PC-9 (cell line): Measurements from ENCODE around the gene SST.

Experiments used
- EZH2 ChIP-seq: fragments of 200-600 bp; sonication (generic); IDR thresholded peaks from 2 replicates; pipeline ENCODE4 v1.8.0; 2017; ENCODE audit warnings: antibody characterized with exemption, low read depth
- TF ChIP-seq, protein P1 (sequence below): fragments of 200-600 bp; sonication (generic); conservative IDR thresholded peaks from 2 replicates; pipeline ENCODE4 v1.6.1; 2017; ENCODE audit warnings: mixed run types, antibody characterized with exemption, mild to moderate bottlenecking, moderate library complexity

DNA sequence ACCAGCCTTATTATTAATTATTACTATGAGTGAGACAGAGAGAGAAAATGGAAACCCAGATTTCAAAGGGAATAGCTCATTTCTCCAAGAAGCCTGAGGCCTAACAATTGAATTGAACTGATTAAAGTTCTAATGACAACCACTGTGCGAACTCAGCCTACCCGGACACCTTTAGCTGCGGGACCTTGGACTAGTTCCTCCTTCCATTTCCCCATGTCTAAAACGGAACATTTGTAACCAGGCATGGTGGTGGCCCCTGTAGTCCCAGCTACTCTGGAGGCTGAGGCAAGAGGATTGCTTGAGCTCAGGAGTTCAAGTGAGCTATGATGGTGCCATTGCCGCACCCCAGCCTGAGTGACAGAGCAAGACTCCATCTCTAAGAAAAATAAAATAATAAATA lies 48.6 kb upstream of the SST start:
- TF ChIP-seq, protein P1, sequence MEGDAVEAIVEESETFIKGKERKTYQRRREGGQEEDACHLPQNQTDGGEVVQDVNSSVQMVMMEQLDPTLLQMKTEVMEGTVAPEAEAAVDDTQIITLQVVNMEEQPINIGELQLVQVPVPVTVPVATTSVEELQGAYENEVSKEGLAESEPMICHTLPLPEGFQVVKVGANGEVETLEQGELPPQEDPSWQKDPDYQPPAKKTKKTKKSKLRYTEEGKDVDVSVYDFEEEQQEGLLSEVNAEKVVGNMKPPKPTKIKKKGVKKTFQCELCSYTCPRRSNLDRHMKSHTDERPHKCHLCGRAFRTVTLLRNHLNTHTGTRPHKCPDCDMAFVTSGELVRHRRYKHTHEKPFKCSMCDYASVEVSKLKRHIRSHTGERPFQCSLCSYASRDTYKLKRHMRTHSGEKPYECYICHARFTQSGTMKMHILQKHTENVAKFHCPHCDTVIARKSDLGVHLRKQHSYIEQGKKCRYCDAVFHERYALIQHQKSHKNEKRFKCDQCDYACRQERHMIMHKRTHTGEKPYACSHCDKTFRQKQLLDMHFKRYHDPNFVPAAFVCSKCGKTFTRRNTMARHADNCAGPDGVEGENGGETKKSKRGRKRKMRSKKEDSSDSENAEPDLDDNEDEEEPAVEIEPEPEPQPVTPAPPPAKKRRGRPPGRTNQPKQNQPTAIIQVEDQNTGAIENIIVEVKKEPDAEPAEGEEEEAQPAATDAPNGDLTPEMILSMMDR = no peak
- no peak for TF ChIP-seq EZH2
